B cell (primary cell): ENCODE results near the gene TTC39B. TPM values are rescaled to one million over a fixed set of nuclear protein-coding genes. Genes with fewer than 3 reads are reported as not detected.

ENCODE experiments used
- ATAC-seq: fragments of 200-7000 bp; cut with Tn5 transposase; one replicate; pipeline ENCODE4 v1.10.0; 2021; ENCODE audit warnings: low read depth, mild to moderate bottlenecking, moderate number of reproducible peaks, moderate library complexity
- CTCF ChIA-PET: fragments of 350-600 bp; sonication (Branson Sonifier 250); formaldehyde crosslinking; loops from one replicate; lab custom pipeline; 2021; ENCODE audit warnings: antibody characterized with exemption, inconsistent platforms; lab: Charles Lee
- POLR2A ChIA-PET: fragments of 350-600 bp; sonication (Branson Sonifier 250); formaldehyde crosslinking; loops from one replicate; lab custom pipeline; 2021; ENCODE audit warnings: antibody characterized with exemption; lab: Charles Lee
- DNase-seq: peaks from one replicate; pipeline ENCODE4 v3.0.0; 2013
- H2AFZ ChIP-seq: 2 replicates; pipeline ENCODE4 v1.6.1; 2012; ENCODE audit warnings: mild to moderate bottlenecking, low read depth, low read length; ENCODE audit not compliant: insufficient read depth, poor library complexity, severe bottlenecking
- H3K27ac ChIP-seq, 2 donors: 1 replicate in 1 of 2; 2 replicates in 1 of 2; pipeline ENCODE4 v1.5.1; 2012 to 2013; ENCODE audit warnings: low read length in 2 of 2, mild to moderate bottlenecking in 2 of 2, moderate library complexity in 1 of 2
- H3K27me3 ChIP-seq, 4 experiments: fragments of 200-600 bp in 1 of 4; sonication (generic) in 1 of 4; replicated peaks in 1 of 4; 1 replicate in 2 of 4; 2 replicates in 2 of 4; pipeline versions ENCODE4 v1.6.1 to v1.7.0; 2013 to 2016; ENCODE audit warnings: low read length in 3 of 4, mild to moderate bottlenecking in 2 of 4, mixed read lengths in 1 of 4, moderate library complexity in 1 of 4; ENCODE audit not compliant: insufficient read depth in 4 of 4, control insufficient read depth in 3 of 4; ENCODE audit errors: control extremely low read depth in 1 of 4
- H3K36me3 ChIP-seq, 2 experiments: replicated peaks in 1 of 2; 1 replicate in 1 of 2; 2 replicates in 1 of 2; pipeline versions ENCODE4 v1.6.1 to v1.7.1; 2013; ENCODE audit warnings: low read length in 1 of 2; ENCODE audit not compliant: insufficient read depth in 2 of 2, control insufficient read depth in 1 of 2; ENCODE audit errors: control extremely low read depth in 1 of 2, extremely low read depth in 1 of 2
- H3K4me1 ChIP-seq, 2 donors: fragments of 200-600 bp in 1 of 2; sonication (generic) in 1 of 2; 1 replicate in 1 of 2; 2 replicates in 1 of 2; pipeline versions ENCODE4 v1.5.1 to v1.6.1; 2013 to 2017; ENCODE audit warnings: low read length in 2 of 2; ENCODE audit not compliant: control insufficient read depth in 2 of 2, insufficient read depth in 2 of 2
- H3K4me2 ChIP-seq: replicated peaks from 2 replicates; pipeline ENCODE3; 2012; ENCODE audit warnings: mild to moderate bottlenecking, low read depth, low read length; ENCODE audit not compliant: poor library complexity, severe bottlenecking
- H3K4me3 ChIP-seq, 5 experiments: fragments of 200-600 bp in 1 of 5; sonication (generic) in 1 of 5; 1 replicate in 3 of 5; 2 replicates in 2 of 5; pipeline versions ENCODE4 v1.5.1 to v1.7.0; 2011 to 2016; ENCODE audit warnings: low read length in 4 of 5, mild to moderate bottlenecking in 4 of 5, low read depth in 2 of 5, control low read depth in 1 of 5, moderate library complexity in 1 of 5; ENCODE audit not compliant: insufficient read depth in 1 of 5; ENCODE audit errors: control extremely low read depth in 1 of 5, extremely low read depth in 1 of 5
- H3K79me2 ChIP-seq: fragments of 200-600 bp; sonication (generic); one replicate; pipeline ENCODE4 v1.6.0; 2016; ENCODE audit warnings: low read length; ENCODE audit not compliant: control insufficient read depth, insufficient read depth
- H3K9ac ChIP-seq: fragments of 200-600 bp; sonication (generic); 2 replicates; pipeline ENCODE4 v1.6.1; 2017; ENCODE audit warnings: mild to moderate bottlenecking, low read length, moderate library complexity
- H3K9me3 ChIP-seq, 3 donors: one replicate each; pipeline versions ENCODE4 v1.6.1 to v1.7.1; 2013; ENCODE audit warnings: low read length in 2 of 3; ENCODE audit not compliant: control insufficient read depth in 2 of 3, insufficient read depth in 1 of 3; ENCODE audit errors: control extremely low read depth in 1 of 3
- H4K20me1 ChIP-seq: 2 replicates; pipeline ENCODE4 v1.6.0; 2012; ENCODE audit warnings: mild to moderate bottlenecking, low read length; ENCODE audit not compliant: insufficient read depth, control insufficient read depth, poor library complexity, severe bottlenecking
- H3K27ac Mint-ChIP-seq: one replicate; pipeline ENCODE4 v1.8.0; 2021; ENCODE audit warnings: mixed read lengths
- H3K27me3 Mint-ChIP-seq: one replicate; pipeline ENCODE4 v1.8.0; 2021; ENCODE audit warnings: mixed read lengths
- H3K4me1 Mint-ChIP-seq: one replicate; pipeline ENCODE4 v1.8.0; 2021; ENCODE audit warnings: mixed read lengths
- H3K4me3 Mint-ChIP-seq: one replicate; pipeline ENCODE4 v1.8.0; 2021; ENCODE audit warnings: mixed read lengths
- H3K9me3 Mint-ChIP-seq: one replicate; pipeline ENCODE4 v1.8.0; 2022; ENCODE audit warnings: mixed read lengths; ENCODE audit not compliant: insufficient read depth
- EZH2 ChIP-seq: IDR thresholded peaks from 2 replicates; pipeline ENCODE4 v1.6.1; 2012; ENCODE audit warnings: borderline replicate concordance, low read depth, mild to moderate bottlenecking, moderate library complexity, low read length; ENCODE audit not compliant: insufficient read depth, poor library complexity, severe bottlenecking
- WGBS: methylation state at CpG from one replicate; pipeline ENCODE4 v1.1.5; 2013; ENCODE audit warnings: missing lambda C conversion rate; ENCODE audit not compliant: insufficient coverage; 5-methylcytosine and 5-hydroxymethylcytosine counted together
- intact Hi-C: fragments of 100-400 bp; cut with micrococcal nuclease; formaldehyde crosslinking; loops from one replicate; pipeline ENCODE4 v1.10.0; 2022
- polyA plus RNA-seq: library from polyadenylated mRNA; depleted of rRNA; stranded (reverse); fragments of >200 nt; gene quantifications from 2 replicates; pipeline ENCODE4 v1.2.3, GENCODE V29; 2012
- total RNA-seq, 2 donors: library from RNA; stranded (reverse); fragments of 120-200 nt in 1 of 2; gene quantifications; 1 replicate in 1 of 2; 2 replicates in 1 of 2; pipeline versions ENCODE4 v1.2.3 to v1.2.4, GENCODE V29; 2013 to 2022
- TF ChIP-seq, protein P1 (sequence below): fragments of 200-600 bp; IDR thresholded peaks from one replicate; pipeline ENCODE4 v1.8.0; 2022; ENCODE audit warnings: antibody characterized with exemption, mild to moderate bottlenecking

The TTC39B gene
- total and polyA plus RNA-seq, 2 donors (not counting 1 experiment from before 2014, with no cell fraction given), result 2.0 to 3.6 TPM

DNA sequence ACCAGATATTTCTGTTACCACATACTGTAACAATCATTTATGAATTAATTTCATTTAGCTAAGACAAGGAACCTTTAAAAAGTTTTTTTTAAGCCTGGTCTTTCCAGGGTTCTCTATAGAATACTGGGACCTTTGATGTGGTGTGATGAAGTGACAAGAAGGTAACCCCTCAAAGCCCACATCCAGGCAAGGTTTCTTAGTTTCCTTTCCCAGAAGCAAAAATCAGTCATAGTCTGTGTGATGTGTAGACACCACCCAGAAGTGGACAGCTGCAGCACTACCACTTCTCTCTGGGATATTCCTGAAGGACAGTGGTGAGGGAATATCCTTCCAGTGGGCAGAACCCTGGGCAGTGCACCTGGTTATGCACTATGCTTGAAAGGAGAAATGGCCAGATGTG is 115.6 kb downstream of the TTC39B start:
- H3K27ac ChIP-seq, result no peak overlapping the region
- Mint-ChIP-seq H3K9me3 (no peaks in the 10 kb centered on the region), H3K4me1 (no peaks in the 10 kb centered on the region), H3K27me3 (no peaks in the 10 kb centered on the region), H3K4me3 (no peak overlapping the region), H3K27ac (no peak overlapping the region)
- H3K4me1 ChIP-seq, result no peaks in the 10 kb centered on the region
- ATAC-seq (no peak), DNase-seq (no peak)
- peaks cover 0 to 13% of the 10 kb centered on the region in 2 experiments for H3K36me3 ChIP-seq
- ChIA-PET CTCF (interaction anchor here (1.5 kb wide), 1 partner anchor 19 kb away, joined by 5 read pairs; no protein-coding TSS in a partner anchor), POLR2A (no interaction called here)
- no peak overlapping the region for H3K4me3 ChIP-seq
- H4K20me1 ChIP-seq, result no peaks in the 10 kb centered on the region
- no peaks in the 10 kb centered on the region for H3K27me3 ChIP-seq
- H2AFZ ChIP-seq, result no peak overlapping the region
- H3K4me2 ChIP-seq, result no peak overlapping the region
- intact Hi-C loops, result no loop called here
- no peak for TF ChIP-seq EZH2
- TF ChIP-seq, protein P1, sequence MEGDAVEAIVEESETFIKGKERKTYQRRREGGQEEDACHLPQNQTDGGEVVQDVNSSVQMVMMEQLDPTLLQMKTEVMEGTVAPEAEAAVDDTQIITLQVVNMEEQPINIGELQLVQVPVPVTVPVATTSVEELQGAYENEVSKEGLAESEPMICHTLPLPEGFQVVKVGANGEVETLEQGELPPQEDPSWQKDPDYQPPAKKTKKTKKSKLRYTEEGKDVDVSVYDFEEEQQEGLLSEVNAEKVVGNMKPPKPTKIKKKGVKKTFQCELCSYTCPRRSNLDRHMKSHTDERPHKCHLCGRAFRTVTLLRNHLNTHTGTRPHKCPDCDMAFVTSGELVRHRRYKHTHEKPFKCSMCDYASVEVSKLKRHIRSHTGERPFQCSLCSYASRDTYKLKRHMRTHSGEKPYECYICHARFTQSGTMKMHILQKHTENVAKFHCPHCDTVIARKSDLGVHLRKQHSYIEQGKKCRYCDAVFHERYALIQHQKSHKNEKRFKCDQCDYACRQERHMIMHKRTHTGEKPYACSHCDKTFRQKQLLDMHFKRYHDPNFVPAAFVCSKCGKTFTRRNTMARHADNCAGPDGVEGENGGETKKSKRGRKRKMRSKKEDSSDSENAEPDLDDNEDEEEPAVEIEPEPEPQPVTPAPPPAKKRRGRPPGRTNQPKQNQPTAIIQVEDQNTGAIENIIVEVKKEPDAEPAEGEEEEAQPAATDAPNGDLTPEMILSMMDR, result no peak
- H3K9me3 ChIP-seq, result no peaks in the 10 kb centered on the region
- no peak overlapping the region for H3K9ac ChIP-seq
- no peaks in the 10 kb centered on the region for H3K79me2 ChIP-seq

DNA sequence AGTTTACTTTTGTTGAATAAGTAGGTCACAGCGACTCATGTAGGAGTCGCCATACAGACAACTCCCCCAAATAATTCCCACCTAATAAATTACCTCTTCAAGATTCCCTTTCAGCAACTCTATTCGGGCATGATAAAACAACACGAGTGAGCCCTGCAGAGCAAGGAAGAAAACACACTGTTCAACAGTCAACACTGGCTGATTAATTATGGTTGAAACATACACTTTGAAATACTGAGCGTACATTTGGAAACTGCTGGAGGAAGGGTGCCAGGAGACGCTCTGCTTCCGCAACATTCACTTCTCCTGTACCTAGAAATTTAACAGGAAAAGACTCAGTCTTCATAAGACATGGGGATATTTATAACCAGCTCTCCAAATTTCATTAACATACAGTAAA is 117.5 kb downstream of the TTC39B start:
- no peak for ATAC-seq
- ChIA-PET POLR2A (no interaction called here), CTCF (no interaction called here)

More for the DNA sequence above, 117.5 kb downstream of the TTC39B start:
- Histone ChIP-seq H3K79me2 (no peaks in the 10 kb centered on the region), H3K9ac (no peak overlapping the region), H3K4me1 (no peaks in the 10 kb centered on the region), H3K4me3 (no peak overlapping the region), H4K20me1 (no peaks in the 10 kb centered on the region), H3K4me2 (no peak overlapping the region), H3K27ac (no peak overlapping the region), H2AFZ (no peak overlapping the region), H3K27me3 (no peaks in the 10 kb centered on the region), H3K9me3 (no peaks in the 10 kb centered on the region), H3K36me3 (peaks cover 0 to 17% of the 10 kb centered on the region in 2 experiments)
- no peaks in the 10 kb centered on the region for H3K27me3 Mint-ChIP-seq
- DNase-seq, result no peak
- H3K9me3 Mint-ChIP-seq, result no peaks in the 10 kb centered on the region
- H3K4me1 Mint-ChIP-seq, result no peaks in the 10 kb centered on the region
- 100% methylated on average over 5 of the region's 7 CpGs for WGBS
- intact Hi-C loops, result no loop called here
- TF ChIP-seq, protein P1, result no peak
- TF ChIP-seq EZH2, result no peak
- H3K4me3 Mint-ChIP-seq, result no peak overlapping the region
- no peak overlapping the region for H3K27ac Mint-ChIP-seq
